H1 (cell line): ENCODE data around the gene FAAP100. TPM values are rescaled to one million over a fixed set of nuclear protein-coding genes. Genes with fewer than 3 reads are reported as not detected.

ENCODE experiments used
- CTCF ChIA-PET: fragments of 300-600 bp; sonication (Branson Sonifier 250); formaldehyde crosslinking; loops from one replicate; lab custom pipeline; 2021; ENCODE audit not compliant: partially characterized antibody; lab: Charles Lee
- POLR2A ChIA-PET: fragments of 300-600 bp; sonication (Branson Sonifier 250); formaldehyde crosslinking; loops from one replicate; lab custom pipeline; 2021; ENCODE audit warnings: inconsistent platforms; ENCODE audit not compliant: partially characterized antibody; lab: Charles Lee
- DNase-seq, 2 experiments: peaks; one replicate each; pipeline versions ENCODE4 v3.0.0 to v3.0.0-alpha.2; 2010 to 2022; ENCODE audit warnings: low spot score in 2 of 2, low read depth in 1 of 2, mixed read lengths in 1 of 2
- FAIRE-seq: peaks from 2 replicates; lab custom pipeline; 2011; peaks lifted over from hg19 to GRCh38; lab: Jason Lieb, UNC
- H2AFZ ChIP-seq: 2 replicates; pipeline ENCODE4 v1.8.1; 2012; ENCODE audit warnings: low read length, inconsistent platforms
- H2AK5ac ChIP-seq: 2 replicates; pipeline ENCODE4 v1.6.1; 2013; ENCODE audit warnings: low read depth, low read length
- H2BK120ac ChIP-seq: replicated peaks from 2 replicates; pipeline ENCODE3; 2013; ENCODE audit warnings: low read depth, low read length, inconsistent platforms
- H2BK12ac ChIP-seq: 2 replicates; pipeline ENCODE4 v1.6.1; 2013; ENCODE audit warnings: low read depth, low read length
- H2BK15ac ChIP-seq: 2 replicates; pipeline ENCODE4 v1.6.1; 2013; ENCODE audit warnings: low read length
- H2BK20ac ChIP-seq: 2 replicates; pipeline ENCODE4 v1.6.1; 2013; ENCODE audit warnings: low read length
- H2BK5ac ChIP-seq: 2 replicates; pipeline ENCODE4 v1.6.1; 2013; ENCODE audit warnings: low read depth, low read length
- H3K14ac ChIP-seq: 2 replicates; pipeline ENCODE4 v1.6.1; 2013; ENCODE audit warnings: inconsistent platforms; ENCODE audit not compliant: insufficient read length
- H3K18ac ChIP-seq: 2 replicates; pipeline ENCODE4 v1.6.1; 2013; ENCODE audit warnings: low read length; ENCODE audit errors: extremely low read depth
- H3K23ac ChIP-seq: 2 replicates; pipeline ENCODE4 v1.6.1; 2013; ENCODE audit warnings: inconsistent platforms; ENCODE audit not compliant: insufficient read length
- H3K23me2 ChIP-seq: 2 replicates; pipeline ENCODE4 v1.6.1; 2013; ENCODE audit warnings: low read depth, low read length
- H3K27ac ChIP-seq: 2 replicates; pipeline ENCODE4 v1.6.1; 2011; ENCODE audit warnings: low read depth, low read length, inconsistent platforms
- H3K27me3 ChIP-seq, 4 experiments: replicated peaks in 1 of 4; 1 replicate in 1 of 4; 2 replicates in 3 of 4; pipeline versions ENCODE4 v1.6.1 to v1.8.1; 2011 to 2013; ENCODE audit warnings: low read length in 3 of 4, mild to moderate bottlenecking in 3 of 4, inconsistent platforms in 2 of 4, mixed read lengths in 2 of 4, moderate library complexity in 1 of 4; ENCODE audit not compliant: control insufficient read depth in 3 of 4, insufficient read depth in 3 of 4; ENCODE audit errors: extremely low read depth in 1 of 4
- H3K36me3 ChIP-seq, 4 experiments: 2 replicates each; pipeline versions ENCODE4 v1.6.1 to v1.8.1; 2011 to 2013; ENCODE audit warnings: mild to moderate bottlenecking in 4 of 4, low read length in 3 of 4, moderate library complexity in 2 of 4, control low read depth in 1 of 4, inconsistent platforms in 1 of 4; ENCODE audit not compliant: insufficient read depth in 4 of 4, control insufficient read depth in 2 of 4
- H3K4ac ChIP-seq: replicated peaks from 2 replicates; pipeline ENCODE3; 2013; ENCODE audit warnings: low read length, low read depth, mixed read lengths, inconsistent platforms; ENCODE audit not compliant: insufficient read length
- H3K4me1 ChIP-seq, 4 experiments: replicated peaks in 1 of 4; 1 replicate in 1 of 4; 2 replicates in 3 of 4; pipeline versions ENCODE4 v1.6.1 to v1.8.1; 2011 to 2013; ENCODE audit warnings: low read length in 3 of 4, inconsistent platforms in 2 of 4, mixed read lengths in 1 of 4; ENCODE audit not compliant: insufficient read depth in 4 of 4, control insufficient read depth in 3 of 4
- H3K4me2 ChIP-seq, 2 experiments: 2 replicates each; pipeline versions ENCODE4 v1.6.1 to v1.8.1; 2011 to 2013; ENCODE audit warnings: low read depth in 2 of 2, low read length in 2 of 2, control low read depth in 1 of 2, inconsistent platforms in 1 of 2, mild to moderate bottlenecking in 1 of 2; ENCODE audit not compliant: insufficient read depth in 1 of 2
- H3K4me3 ChIP-seq, 4 experiments: fragments of 200-600, 300-600 bp in 1 of 4; sonication (generic), shearing (Covaris generic), sonication (Bioruptor Twin) in 1 of 4; 2 replicates each; pipeline versions ENCODE4 v1.5.1 to v1.8.1; 2011 to 2016; ENCODE audit warnings: low read length in 4 of 4, low read depth in 3 of 4, control low read depth in 2 of 4, inconsistent platforms in 2 of 4, mild to moderate bottlenecking in 2 of 4, mixed read lengths in 1 of 4, moderate library complexity in 1 of 4; ENCODE audit not compliant: insufficient read depth in 2 of 4; ENCODE audit errors: extremely low read depth in 1 of 4
- H3K56ac ChIP-seq: replicated peaks from 2 replicates; pipeline ENCODE3; 2013; ENCODE audit warnings: low read depth, mild to moderate bottlenecking, mixed read lengths, low read length, inconsistent platforms; ENCODE audit not compliant: insufficient read length
- H3K79me1 ChIP-seq: 2 replicates; pipeline ENCODE4 v1.6.1; 2013; ENCODE audit warnings: low read depth, low read length, control low read depth
- H3K79me2 ChIP-seq, 2 experiments: 2 replicates each; pipeline versions ENCODE4 v1.6.1 to v1.8.1; 2012 to 2013; ENCODE audit warnings: low read length in 2 of 2, mild to moderate bottlenecking in 2 of 2, inconsistent platforms in 1 of 2; ENCODE audit not compliant: insufficient read depth in 2 of 2, control insufficient read depth in 1 of 2
- H3K9ac ChIP-seq, 4 experiments: replicated peaks in 1 of 4; 1 replicate in 1 of 4; 2 replicates in 3 of 4; pipeline versions ENCODE4 v1.6.1 to v1.8.1; 2011 to 2013; ENCODE audit warnings: low read depth in 3 of 4, low read length in 3 of 4, control low read depth in 2 of 4, mild to moderate bottlenecking in 2 of 4, moderate library complexity in 2 of 4, inconsistent platforms in 1 of 4; ENCODE audit errors: extremely low read depth in 1 of 4
- H3K9me3 ChIP-seq, 2 experiments: 2 replicates each; pipeline versions ENCODE4 v1.6.1 to v1.8.1; 2012 to 2013; ENCODE audit warnings: mild to moderate bottlenecking in 2 of 2, moderate library complexity in 2 of 2, control low read depth in 1 of 2, inconsistent platforms in 1 of 2, low read depth in 1 of 2, low read length in 1 of 2, mixed read lengths in 1 of 2; ENCODE audit not compliant: insufficient read depth in 2 of 2
- H4K20me1 ChIP-seq, 2 experiments: replicated peaks in 1 of 2; 2 replicates each; pipeline versions ENCODE3 to v1.8.1; 2011 to 2013; ENCODE audit warnings: inconsistent platforms in 2 of 2, low read length in 2 of 2, mild to moderate bottlenecking in 1 of 2; ENCODE audit not compliant: insufficient read depth in 2 of 2, control insufficient read depth in 1 of 2
- H4K5ac ChIP-seq: 2 replicates; pipeline ENCODE4 v1.6.1; 2013; ENCODE audit warnings: low read length, low read depth, mixed read lengths, inconsistent platforms; ENCODE audit not compliant: insufficient read length
- H4K8ac ChIP-seq: 2 replicates; pipeline ENCODE4 v1.8.0; 2013; ENCODE audit warnings: mild to moderate bottlenecking, moderate library complexity, low read length, inconsistent platforms; ENCODE audit not compliant: insufficient read depth; ENCODE audit errors: extremely low read depth
- H4K91ac ChIP-seq: replicated peaks from 2 replicates; pipeline ENCODE3; 2013; ENCODE audit warnings: low read length, mixed read lengths, inconsistent platforms; ENCODE audit not compliant: insufficient read length
- ATF2 ChIP-seq: IDR thresholded peaks from 2 replicates; pipeline ENCODE4 v1.6.1; 2012; ENCODE audit warnings: low read length, inconsistent platforms
- ATF3 ChIP-seq: IDR thresholded peaks from 2 replicates; pipeline ENCODE4 v1.6.1; 2011; ENCODE audit warnings: low read depth, mild to moderate bottlenecking, low read length; ENCODE audit not compliant: insufficient read depth
- CEBPB ChIP-seq: IDR thresholded peaks from 2 replicates; pipeline ENCODE4 v1.6.1; 2012; ENCODE audit warnings: low read depth, low read length
- EZH2 ChIP-seq: fragments of 200-600 bp; sonication (generic); IDR thresholded peaks from 2 replicates; pipeline ENCODE4 v1.7.1; 2012; ENCODE audit warnings: low read depth, mild to moderate bottlenecking, moderate library complexity, low read length, inconsistent platforms; ENCODE audit not compliant: severe bottlenecking
- HDAC6 ChIP-seq: IDR thresholded peaks from one replicate; pipeline ENCODE4 v1.7.1; 2012; ENCODE audit warnings: low read depth, mild to moderate bottlenecking, inconsistent platforms, low read length, moderate library complexity
- KDM4A ChIP-seq: IDR thresholded peaks from one replicate; pipeline ENCODE4 v1.7.1; 2012; ENCODE audit warnings: low read depth, mild to moderate bottlenecking, moderate library complexity, low read length, inconsistent platforms; ENCODE audit not compliant: severe bottlenecking
- POLR2A ChIP-seq, 2 experiments: IDR thresholded peaks; 1 replicate in 1 of 2; 2 replicates in 1 of 2; pipeline ENCODE4 v1.6.1; 2011; ENCODE audit warnings: low read depth in 2 of 2, low read length in 2 of 2, mild to moderate bottlenecking in 2 of 2; ENCODE audit errors: control extremely low read depth in 1 of 2
- POLR2AphosphoS5 ChIP-seq: IDR thresholded peaks from 2 replicates; pipeline ENCODE4 v1.6.1; 2011; ENCODE audit warnings: low read depth, low read length
- SP1 ChIP-seq: IDR thresholded peaks from 2 replicates; pipeline ENCODE4 v1.6.1; 2011; ENCODE audit warnings: low read depth, low read length
- SUZ12 ChIP-seq: fragments of 200-600 bp; sonication (generic); IDR thresholded peaks from 2 replicates; pipeline ENCODE4 v1.6.1; 2012; ENCODE audit warnings: mild to moderate bottlenecking, inconsistent platforms, low read length, moderate library complexity, mixed read lengths
- WGBS, 2 experiments: shearing (Covaris generic) in 1 of 2; methylation state at CpG; one replicate each; pipeline versions ENCODE4 v1.1.6 to v1.1.7; 2013 to 2015; ENCODE audit warnings: low lambda C conversion rate in 2 of 2, mixed read lengths in 2 of 2, inconsistent platforms in 1 of 2, low coverage in 1 of 2, missing lambda C conversion rate in 1 of 2; ENCODE audit not compliant: insufficient replicate concordance in 2 of 2, insufficient coverage in 1 of 2, insufficient read length in 1 of 2; ENCODE audit errors: extremely low coverage in 1 of 2, missing lambda C conversion rate in 1 of 2; 5-methylcytosine and 5-hydroxymethylcytosine counted together
- polyA plus RNA-seq, 7 experiments: library from polyadenylated mRNA; depleted of rRNA in 3 of 7; stranded (reverse) in 5 of 7; unstranded in 2 of 7; fragments of >200 nt in 5 of 7; fragments of 200-250 nt in 2 of 7; gene quantifications; 1 replicate in 5 of 7; 2 replicates in 1 of 7; 4 replicates in 1 of 7; pipeline versions ENCODE4 v1.2.1 to v1.2.3, GENCODE V29; 2011 to 2013; ENCODE audit warnings: missing spikeins in 2 of 7, mixed read lengths in 2 of 7
- total RNA-seq: library from RNA; stranded (reverse); fragmentation: NEBNext Ultra II Directional; extraction: Animal tissue kit (Norgen Biotek cat#: 25700); gene quantifications from 2 replicates; pipeline ENCODE4 v1.2.1, GENCODE V29; 2021

Gene FAAP100
- total and polyA plus RNA-seq, 2 of the 8 experiments (the other 6 are each of a cell fraction or from before 2014, with no cell fraction given): 23.2 to 41.8 TPM

- H4K8ac ChIP-seq: no peak within 1 kb of the TSS
- H2BK5ac ChIP-seq: no peak within 1 kb of the TSS
- ChIA-PET POLR2A (interaction anchor here (1.2 to 30.5 kb wide), 6 partner anchors 9 to 31 kb away, joined by 3 to 1004 read pairs (median 12); partner anchors contain the start of gene ACTG1), CTCF (interaction anchor here (0.7 to 2.6 kb wide), 4 partner anchors 10 to 89 kb away, joined by 3 to 16 read pairs (median 4); no protein-coding TSS in a partner anchor)
- H3K79me1 ChIP-seq: no peaks in the 10 kb centered on the region
- H4K20me1 ChIP-seq: peaks cover 0 to 9% of the 10 kb centered on the region in 2 experiments
- no peaks in the 10 kb centered on the region for H3K79me2 ChIP-seq
- H3K4me3 ChIP-seq: no peak within 1 kb of the TSS
- DNase-seq (no peak), FAIRE-seq (no peak)
- H3K4ac ChIP-seq: peak within 1 kb of the TSS; percentile 38
- peaks cover 4 to 8% of the 10 kb centered on the region in 2 experiments; a peak in 1 of 4 replicates for H3K9me3 ChIP-seq
- no peak within 1 kb of the TSS for H2AFZ ChIP-seq
- no peak within 1 kb of the TSS for H2BK120ac ChIP-seq
- no peak within 1 kb of the TSS for H3K18ac ChIP-seq
- H3K4me2 ChIP-seq: no peak within 1 kb of the TSS
- no peak within 1 kb of the TSS for H2BK15ac ChIP-seq
- no peak within 1 kb of the TSS for H2BK20ac ChIP-seq
- no peak within 1 kb of the TSS for H4K5ac ChIP-seq
- H3K36me3 ChIP-seq: no peaks in the 10 kb centered on the region
- no peak within 1 kb of the TSS for H2AK5ac ChIP-seq
- peaks cover 19% of the 10 kb centered on the region; the same call in 1 of the 2 replicates for H3K23me2 ChIP-seq
- peaks cover 0 to 1% (median 0%) of the 10 kb centered on the region in 4 experiments; a peak in 3 of 7 replicates for H3K27me3 ChIP-seq
- no peak within 1 kb of the TSS for H3K23ac ChIP-seq
- H3K27ac ChIP-seq: no peak within 1 kb of the TSS
- H2BK12ac ChIP-seq: no peak within 1 kb of the TSS
- H3K56ac ChIP-seq: no peak within 1 kb of the TSS
- peaks cover 0 to 11% (median 5%) of the 10 kb centered on the region in 4 experiments; a peak in 5 of 7 replicates for H3K4me1 ChIP-seq
- H3K14ac ChIP-seq: no peak within 1 kb of the TSS
- no peak within 1 kb of the TSS for H3K9ac ChIP-seq
- WGBS, 2 experiments: 93% methylated on average over 31 of the region's 42 CpGs; no CpG with 5 or more reads in 1 of the 2 experiments
- peak within 1 kb of the TSS; percentile 30 for H4K91ac ChIP-seq
- TF ChIP-seq HDAC6: no peak
- TF ChIP-seq EZH2: no peak
- TF ChIP-seq ATF2: no peak
- no peak for TF ChIP-seq KDM4A
- TF ChIP-seq SUZ12: no peak
- TF ChIP-seq POLR2A (IDR thresholded peaks at IDR 0.05; ENCODE audit: control extremely low read depth in 1 of 2, low read depth in 2 of 2, low read length in 2 of 2): no peak
- no peak for TF ChIP-seq ATF3
- no peak for TF ChIP-seq SP1
- no peak for TF ChIP-seq POLR2AphosphoS5
- TF ChIP-seq CEBPB: no peak
Observed at GRCh38 chr17:81527591-81528383, 24.4 kb downstream of the FAAP100 start, which contains the start of gene FSCN2. FSCN2 (plus strand) TSS chr17:81528377; CDS start chr17:81528532, 155 bp downstream.
